ENCODE data around the gene SF3B5.

The SF3B5 gene

DNA sequence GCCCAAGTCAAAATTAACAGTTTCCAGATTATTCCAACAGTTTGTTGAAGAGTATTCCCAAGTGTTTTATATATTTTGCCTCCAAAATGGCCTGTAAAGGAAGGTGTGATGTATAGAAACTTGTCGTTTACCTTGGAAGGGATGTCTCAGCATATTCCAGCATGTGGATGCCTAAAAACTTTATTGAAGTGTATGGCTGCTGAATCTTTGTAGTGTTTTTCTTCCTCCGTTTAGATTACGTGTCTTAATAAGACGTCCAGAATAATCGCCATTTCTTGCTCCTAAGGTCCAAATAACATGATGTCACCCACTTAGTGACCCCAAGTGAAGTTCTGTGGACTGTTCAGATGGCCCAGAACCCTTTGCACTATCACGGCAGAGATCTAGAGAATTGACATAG, 18.0 kb upstream of the SF3B5 start:
- WGBS, 2 donors (ENCODE audit: extremely low coverage in 2 of 2, insufficient read length in 2 of 2, insufficient replicate concordance in 1 of 2) = no CpG with 5 or more reads among the region's 6 CpGs
- no peak for DNase-seq (ENCODE audit: low spot score)
- Histone ChIP-seq H2AK5ac (ENCODE audit: low read depth, low read length) (no peak overlapping the region), H3K23ac (ENCODE audit: low read depth, low read length, poor library complexity) (no peak overlapping the region), H3K9ac (ENCODE audit: low read depth, low read length, poor library complexity) (no peak overlapping the region), H3K4me2 (ENCODE audit: insufficient read depth, low read length, poor library complexity, severe bottlenecking) (no peak overlapping the region), H3K4ac (ENCODE audit: low read length) (no peak overlapping the region), H3K9me3 (replicated peaks in 1 of 2; ENCODE audit: control insufficient read depth in 2 of 2, insufficient read depth in 1 of 2, low read depth in 1 of 2, low read length in 2 of 2) (no peaks in the 10 kb centered on the region), H3K27me3 (ENCODE audit: control insufficient read depth in 3 of 3, insufficient read depth in 3 of 3, low read depth in 1 of 3, low read length in 3 of 3) (no peaks in the 10 kb centered on the region), H3K27ac (replicated peaks; ENCODE audit: low read length) (no peak overlapping the region), H4K8ac (ENCODE audit: low read depth, low read length) (no peak overlapping the region), H3K4me1 (ENCODE audit: control insufficient read depth in 2 of 2, insufficient read depth in 1 of 2, low read depth in 1 of 2, low read length in 2 of 2) (peaks cover 0 to 2% of the 10 kb centered on the region in 2 donors), H3K36me3 (replicated peaks in 1 of 2; ENCODE audit: control insufficient read depth in 2 of 2, insufficient read depth in 2 of 2, low read length in 2 of 2) (no peaks in the 10 kb centered on the region), H3K18ac (ENCODE audit: low read length) (no peak overlapping the region), H3K14ac (ENCODE audit: low read length) (no peak overlapping the region), H2BK120ac (ENCODE audit: low read depth, low read length) (no peak overlapping the region), H2AFZ (ENCODE audit: low read length) (no peak overlapping the region), H4K91ac (ENCODE audit: low read depth, low read length, poor library complexity) (no peak overlapping the region), H2BK5ac (ENCODE audit: low read length) (no peak overlapping the region), H2BK15ac (ENCODE audit: low read length) (no peak overlapping the region), H3K79me1 (ENCODE audit: low read depth, low read length) (no peaks in the 10 kb centered on the region), H2BK12ac (ENCODE audit: low read length) (no peak overlapping the region), H3K4me3 (ENCODE audit: low read length in 2 of 2) (no peak overlapping the region)

- Histone ChIP-seq H2AFZ (ENCODE audit: low read length) (no peak overlapping the region), H3K4me2 (ENCODE audit: insufficient read depth, low read length, poor library complexity, severe bottlenecking) (no peak overlapping the region), H3K4ac (ENCODE audit: low read length) (no peak overlapping the region), H2AK5ac (ENCODE audit: low read depth, low read length) (no peak overlapping the region), H3K79me1 (ENCODE audit: low read depth, low read length) (no peaks in the 10 kb centered on the region), H3K9ac (ENCODE audit: low read depth, low read length, poor library complexity) (no peak overlapping the region), H3K14ac (ENCODE audit: low read length) (no peak overlapping the region), H4K91ac (ENCODE audit: low read depth, low read length, poor library complexity) (no peak overlapping the region), H2BK120ac (ENCODE audit: low read depth, low read length) (no peak overlapping the region), H3K9me3 (replicated peaks in 1 of 2; ENCODE audit: control insufficient read depth in 2 of 2, insufficient read depth in 1 of 2, low read depth in 1 of 2, low read length in 2 of 2) (no peaks in the 10 kb centered on the region), H3K4me1 (ENCODE audit: control insufficient read depth in 2 of 2, insufficient read depth in 1 of 2, low read depth in 1 of 2, low read length in 2 of 2) (peaks cover 0 to 2% of the 10 kb centered on the region in 2 donors), H4K8ac (ENCODE audit: low read depth, low read length) (no peak overlapping the region), H3K4me3 (ENCODE audit: low read length in 2 of 2) (no peak overlapping the region), H3K18ac (ENCODE audit: low read length) (no peak overlapping the region), H3K23ac (ENCODE audit: low read depth, low read length, poor library complexity) (no peak overlapping the region), H2BK15ac (ENCODE audit: low read length) (no peak overlapping the region), H2BK12ac (ENCODE audit: low read length) (no peak overlapping the region), H3K27me3 (ENCODE audit: control insufficient read depth in 3 of 3, insufficient read depth in 3 of 3, low read depth in 1 of 3, low read length in 3 of 3) (no peaks in the 10 kb centered on the region), H3K36me3 (replicated peaks in 1 of 2; ENCODE audit: control insufficient read depth in 2 of 2, insufficient read depth in 2 of 2, low read length in 2 of 2) (no peaks in the 10 kb centered on the region), H2BK5ac (ENCODE audit: low read length) (no peak overlapping the region), H3K27ac (replicated peaks; ENCODE audit: low read length) (no peak overlapping the region)
- WGBS, 2 donors (ENCODE audit: extremely low coverage in 2 of 2, insufficient read length in 2 of 2, insufficient replicate concordance in 1 of 2) = no CpG with 5 or more reads among the region's 5 CpGs
- no peak for DNase-seq (ENCODE audit: low spot score)
Measured at GRCh38 chr6:144110210-144110609, 14.8 kb upstream of the SF3B5 start.

DNA sequence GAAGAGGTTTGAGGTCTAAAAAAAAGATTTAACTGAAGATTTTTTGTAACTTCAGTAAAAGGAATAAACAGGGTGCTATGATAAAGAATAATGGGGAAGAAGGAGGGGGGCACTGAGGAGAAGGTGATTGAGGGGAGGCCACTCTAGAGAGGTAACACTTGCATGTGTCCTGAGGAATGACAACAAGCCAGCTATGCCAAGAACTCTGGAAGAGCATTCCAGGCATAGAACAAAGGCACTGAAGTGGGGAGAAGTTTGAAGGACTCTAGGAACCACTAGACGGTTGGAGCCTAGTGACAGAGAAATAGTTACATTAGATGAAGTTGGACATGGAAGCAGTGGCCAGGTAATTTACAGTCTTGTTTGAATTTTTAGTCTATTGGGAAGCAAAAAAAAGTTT, 10.8 kb upstream of the SF3B5 start:
- H2BK15ac ChIP-seq (ENCODE audit: low read length) = no peak overlapping the region
- H3K9ac ChIP-seq (ENCODE audit: low read depth, low read length, poor library complexity) = no peak overlapping the region
- H2BK5ac ChIP-seq (ENCODE audit: low read length) = no peak overlapping the region
- H3K14ac ChIP-seq (ENCODE audit: low read length) = no peak overlapping the region
- H3K79me1 ChIP-seq (ENCODE audit: low read depth, low read length) = no peaks in the 10 kb centered on the region
- H3K27ac ChIP-seq (replicated peaks; ENCODE audit: low read length) = no peak overlapping the region
- no peak overlapping the region for H2AK5ac ChIP-seq (ENCODE audit: low read depth, low read length)
- no peak overlapping the region for H2AFZ ChIP-seq (ENCODE audit: low read length)
- no peaks in the 10 kb centered on the region for H3K9me3 ChIP-seq (replicated peaks in 1 of 2; ENCODE audit: control insufficient read depth in 2 of 2, insufficient read depth in 1 of 2, low read depth in 1 of 2, low read length in 2 of 2)
- no CpG with 5 or more reads among the region's 1 CpG for WGBS, 2 donors (ENCODE audit: extremely low coverage in 2 of 2, insufficient read length in 2 of 2, insufficient replicate concordance in 1 of 2)
- no peak overlapping the region for H4K91ac ChIP-seq (ENCODE audit: low read depth, low read length, poor library complexity)
- H3K23ac ChIP-seq (ENCODE audit: low read depth, low read length, poor library complexity) = no peak overlapping the region
- no peak overlapping the region for H2BK120ac ChIP-seq (ENCODE audit: low read depth, low read length)
- no peak overlapping the region for H2BK12ac ChIP-seq (ENCODE audit: low read length)
- H3K4me1 ChIP-seq (ENCODE audit: control insufficient read depth in 2 of 2, insufficient read depth in 1 of 2, low read depth in 1 of 2, low read length in 2 of 2) = peaks cover 0 to 2% of the 10 kb centered on the region in 2 donors
- H4K8ac ChIP-seq (ENCODE audit: low read depth, low read length) = no peak overlapping the region
- H3K4me3 ChIP-seq (ENCODE audit: low read length in 2 of 2) = no peak overlapping the region
- DNase-seq (ENCODE audit: low spot score) = no peak
- no peaks in the 10 kb centered on the region for H3K36me3 ChIP-seq (replicated peaks in 1 of 2; ENCODE audit: control insufficient read depth in 2 of 2, insufficient read depth in 2 of 2, low read length in 2 of 2)
- H3K4ac ChIP-seq (ENCODE audit: low read length) = no peak overlapping the region
- no peak overlapping the region for H3K18ac ChIP-seq (ENCODE audit: low read length)
- H3K4me2 ChIP-seq (ENCODE audit: insufficient read depth, low read length, poor library complexity, severe bottlenecking) = no peak overlapping the region
- no peaks in the 10 kb centered on the region for H3K27me3 ChIP-seq (ENCODE audit: control insufficient read depth in 3 of 3, insufficient read depth in 3 of 3, low read depth in 1 of 3, low read length in 3 of 3)

- H3K27ac ChIP-seq (replicated peaks; ENCODE audit: low read length) = no peak overlapping the region
- peak; percentile 46 for DNase-seq (ENCODE audit: low spot score)
Measured at GRCh38 chr6:144104898-144105487, 9.6 kb upstream of the SF3B5 start.

More at GRCh38 chr6:144104898-144105487, 9.6 kb upstream of the SF3B5 start:
- Histone ChIP-seq H3K18ac (ENCODE audit: low read length) (no peak overlapping the region), H2AK5ac (ENCODE audit: low read depth, low read length) (no peak overlapping the region), H3K36me3 (replicated peaks in 1 of 2; ENCODE audit: control insufficient read depth in 2 of 2, insufficient read depth in 2 of 2, low read length in 2 of 2) (no peaks in the 10 kb centered on the region), H2BK12ac (ENCODE audit: low read length) (no peak overlapping the region), H4K91ac (ENCODE audit: low read depth, low read length, poor library complexity) (no peak overlapping the region), H4K8ac (ENCODE audit: low read depth, low read length) (no peak overlapping the region), H3K9ac (ENCODE audit: low read depth, low read length, poor library complexity) (no peak overlapping the region), H2AFZ (ENCODE audit: low read length) (no peak overlapping the region), H2BK120ac (ENCODE audit: low read depth, low read length) (no peak overlapping the region), H3K4me1 (ENCODE audit: control insufficient read depth in 2 of 2, insufficient read depth in 1 of 2, low read depth in 1 of 2, low read length in 2 of 2) (peaks cover 0 to 1% of the 10 kb centered on the region in 2 donors), H2BK15ac (ENCODE audit: low read length) (no peak overlapping the region), H3K9me3 (replicated peaks in 1 of 2; ENCODE audit: control insufficient read depth in 2 of 2, insufficient read depth in 1 of 2, low read depth in 1 of 2, low read length in 2 of 2) (no peaks in the 10 kb centered on the region), H3K4me2 (ENCODE audit: insufficient read depth, low read length, poor library complexity, severe bottlenecking) (no peak overlapping the region), H3K14ac (ENCODE audit: low read length) (no peak overlapping the region), H3K4ac (ENCODE audit: low read length) (no peak overlapping the region), H3K23ac (ENCODE audit: low read depth, low read length, poor library complexity) (no peak overlapping the region), H3K27me3 (ENCODE audit: control insufficient read depth in 3 of 3, insufficient read depth in 3 of 3, low read depth in 1 of 3, low read length in 3 of 3) (no peaks in the 10 kb centered on the region), H3K4me3 (ENCODE audit: low read length in 2 of 2) (no peak overlapping the region), H2BK5ac (ENCODE audit: low read length) (no peak overlapping the region), H3K79me1 (ENCODE audit: low read depth, low read length) (no peaks in the 10 kb centered on the region)
- WGBS, 2 donors (ENCODE audit: extremely low coverage in 2 of 2, insufficient read length in 2 of 2, insufficient replicate concordance in 1 of 2) = no CpG with 5 or more reads among the region's 2 CpGs

Data from neuronal stem cell (in vitro differentiated cells).